SU-DHL-6 (cell line): ENCODE results near the gene PLEKHM2.

Source experiments
- H2AFZ ChIP-seq: fragments of 200-600 bp; sonication (generic); 2 replicates; pipeline ENCODE4 v1.6.1; 2014; ENCODE audit warnings: low read depth, mild to moderate bottlenecking, moderate library complexity, mixed read lengths, antibody characterized with exemption, low read length; ENCODE audit not compliant: severe bottlenecking
- H3F3A ChIP-seq: fragments of 200-600 bp; shearing (Covaris generic); 2 replicates; pipeline ENCODE4 v1.6.0; 2016; ENCODE audit warnings: antibody characterized with exemption, mild to moderate bottlenecking; ENCODE audit not compliant: insufficient read depth
- H3K27ac ChIP-seq: fragments of 200-600 bp; sonication (generic); 2 replicates; pipeline ENCODE4 v1.5.1; 2016; ENCODE audit warnings: low read depth, mild to moderate bottlenecking, low read length, moderate library complexity, mixed read lengths
- H3K27me3 ChIP-seq: fragments of 200-600 bp; sonication (generic), shearing (Covaris generic); 2 replicates; pipeline ENCODE4 v1.6.0; 2014; ENCODE audit warnings: mild to moderate bottlenecking, low read length
- H3K36me3 ChIP-seq: fragments of 200-600 bp; sonication (generic); 2 replicates; pipeline ENCODE4 v1.6.1; 2014; ENCODE audit warnings: mild to moderate bottlenecking, low read length, mixed read lengths
- H3K4me2 ChIP-seq: fragments of 300-600, 200-600 bp; shearing (Covaris generic), sonication (generic); 2 replicates; pipeline ENCODE4 v1.6.0; 2014; ENCODE audit warnings: low read length, low read depth, mild to moderate bottlenecking; ENCODE audit not compliant: poor library complexity, severe bottlenecking
- H3K4me3 ChIP-seq: fragments of 200-600 bp; sonication (generic); 2 replicates; pipeline ENCODE4 v1.5.1; 2014; ENCODE audit warnings: antibody characterized with exemption, low read length, mild to moderate bottlenecking, mixed read lengths; ENCODE audit not compliant: insufficient read depth, poor library complexity, severe bottlenecking
- H3K79me2 ChIP-seq: fragments of 200-600 bp; sonication (generic); 2 replicates; pipeline ENCODE4 v1.6.1; 2014; ENCODE audit warnings: mild to moderate bottlenecking, low read length, moderate library complexity; ENCODE audit not compliant: insufficient read depth
- H3K9ac ChIP-seq: fragments of 200-600 bp; sonication (generic); 2 replicates; pipeline ENCODE4 v1.7.0; 2014; ENCODE audit warnings: mild to moderate bottlenecking, low read length
- H3K9me2 ChIP-seq: fragments of 200-600 bp; sonication (generic); replicated peaks from 2 replicates; pipeline ENCODE4 v1.6.1; 2014; ENCODE audit warnings: low read length; ENCODE audit not compliant: insufficient read depth
- H3K9me3 ChIP-seq: fragments of 200-600 bp; sonication (generic); 2 replicates; pipeline ENCODE4 v1.6.1; 2014; ENCODE audit warnings: low read length, mixed read lengths; ENCODE audit not compliant: insufficient read depth
- H4K20me1 ChIP-seq: fragments of 200-600 bp; sonication (generic); 2 replicates; pipeline ENCODE4 v1.6.1; 2014; ENCODE audit warnings: low read depth, mild to moderate bottlenecking, antibody characterized with exemption, low read length, moderate library complexity, mixed read lengths
- EZH2phosphoT487 ChIP-seq: fragments of 200-600 bp; sonication (generic), shearing (Covaris generic); conservative IDR thresholded peaks from 2 replicates; pipeline ENCODE4 v1.6.1; 2018; ENCODE audit warnings: mild to moderate bottlenecking, antibody characterized with exemption, low read length, moderate library complexity, mixed read lengths
- TF ChIP-seq, protein P1 (sequence below): fragments of 200-600 bp; sonication (generic); IDR thresholded peaks from one replicate; pipeline ENCODE4 v1.5.1; 2017; ENCODE audit warnings: antibody characterized with exemption, mild to moderate bottlenecking, low read length, moderate library complexity; ENCODE audit not compliant: insufficient read depth, poor library complexity, severe bottlenecking

The PLEKHM2 gene

DNA sequence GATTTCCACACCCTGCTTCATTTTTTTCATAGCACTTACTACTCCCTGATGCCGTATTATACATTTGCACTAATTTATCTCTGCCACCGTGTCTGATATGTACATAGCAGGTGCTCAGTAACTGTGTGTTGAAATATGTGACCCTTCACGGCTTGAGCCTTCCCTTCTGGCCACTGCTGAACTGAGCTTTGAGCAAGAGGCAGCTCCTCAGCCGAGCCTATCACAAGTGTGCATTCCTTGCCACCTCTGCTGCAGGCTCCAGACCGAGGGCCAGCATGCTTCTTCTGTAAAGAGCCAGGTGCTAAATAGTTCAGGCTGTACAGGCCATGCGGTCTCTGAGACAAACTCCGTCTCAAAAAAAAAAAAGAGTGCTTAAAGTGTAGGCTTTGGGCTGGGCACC lies 22.6 kb downstream of the PLEKHM2 start:
- Histone ChIP-seq H3K27me3 (no peaks in the 10 kb centered on the region), H3K4me2 (no peak overlapping the region), H2AFZ (no peak overlapping the region), H3K4me3 (no peak overlapping the region), H4K20me1 (no peaks in the 10 kb centered on the region), H3K9me2 (no peaks in the 10 kb centered on the region), H3K36me3 (no peaks in the 10 kb centered on the region), H3K79me2 (peaks cover 14% of the 10 kb centered on the region; the same call in 1 of the 2 replicates), H3F3A (no peaks in the 10 kb centered on the region), H3K27ac (no peak overlapping the region), H3K9ac (no peak overlapping the region), H3K9me3 (no peaks in the 10 kb centered on the region)
- TF ChIP-seq, protein P1, sequence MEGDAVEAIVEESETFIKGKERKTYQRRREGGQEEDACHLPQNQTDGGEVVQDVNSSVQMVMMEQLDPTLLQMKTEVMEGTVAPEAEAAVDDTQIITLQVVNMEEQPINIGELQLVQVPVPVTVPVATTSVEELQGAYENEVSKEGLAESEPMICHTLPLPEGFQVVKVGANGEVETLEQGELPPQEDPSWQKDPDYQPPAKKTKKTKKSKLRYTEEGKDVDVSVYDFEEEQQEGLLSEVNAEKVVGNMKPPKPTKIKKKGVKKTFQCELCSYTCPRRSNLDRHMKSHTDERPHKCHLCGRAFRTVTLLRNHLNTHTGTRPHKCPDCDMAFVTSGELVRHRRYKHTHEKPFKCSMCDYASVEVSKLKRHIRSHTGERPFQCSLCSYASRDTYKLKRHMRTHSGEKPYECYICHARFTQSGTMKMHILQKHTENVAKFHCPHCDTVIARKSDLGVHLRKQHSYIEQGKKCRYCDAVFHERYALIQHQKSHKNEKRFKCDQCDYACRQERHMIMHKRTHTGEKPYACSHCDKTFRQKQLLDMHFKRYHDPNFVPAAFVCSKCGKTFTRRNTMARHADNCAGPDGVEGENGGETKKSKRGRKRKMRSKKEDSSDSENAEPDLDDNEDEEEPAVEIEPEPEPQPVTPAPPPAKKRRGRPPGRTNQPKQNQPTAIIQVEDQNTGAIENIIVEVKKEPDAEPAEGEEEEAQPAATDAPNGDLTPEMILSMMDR = no peak
- TF ChIP-seq EZH2phosphoT487 = no peak

DNA sequence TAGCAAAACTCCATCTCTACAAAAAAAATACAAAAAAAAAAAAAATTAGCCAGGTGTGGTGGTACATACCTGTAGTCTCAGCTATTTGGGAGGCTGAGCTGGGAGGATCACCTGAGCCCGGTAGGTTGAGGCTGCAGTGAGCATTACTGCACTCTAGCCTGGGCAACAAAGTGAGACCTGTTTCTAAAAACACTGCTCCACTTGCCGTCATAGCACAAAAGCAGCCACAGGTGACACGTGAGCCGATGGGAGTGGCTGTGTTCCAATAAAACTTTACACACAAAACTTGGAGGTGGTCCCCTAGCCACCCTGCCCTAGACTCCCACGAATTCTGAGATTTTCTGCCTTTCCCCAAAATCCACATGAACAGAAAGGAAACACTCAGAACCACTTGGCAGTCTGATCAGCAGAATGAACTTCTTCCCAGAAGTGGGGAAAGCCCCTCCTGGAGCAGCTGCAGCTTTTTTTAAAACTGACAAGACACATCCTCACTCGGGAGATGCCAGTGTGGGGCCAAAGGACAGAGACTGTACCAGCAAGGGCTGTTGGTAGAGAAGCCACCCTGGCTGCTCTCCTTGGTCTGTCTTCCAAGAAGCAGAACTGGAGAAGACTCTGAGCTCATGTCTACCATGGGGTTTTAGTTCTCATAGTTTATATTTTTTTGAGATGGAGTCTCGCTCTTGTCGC lies 23.3 kb downstream of the PLEKHM2 start:
- no peak for TF ChIP-seq EZH2phosphoT487
- TF ChIP-seq, protein P1 = no peak
- no peaks in the 10 kb centered on the region for H3K36me3 ChIP-seq
- H3K27me3 ChIP-seq = no peaks in the 10 kb centered on the region
- H3K79me2 ChIP-seq = peaks cover 12% of the 10 kb centered on the region; the same call in 1 of the 2 replicates
- no peak overlapping the region for H3K4me3 ChIP-seq
- no peak overlapping the region for H3K9ac ChIP-seq
- H3K27ac ChIP-seq = no peak overlapping the region
- no peaks in the 10 kb centered on the region for H4K20me1 ChIP-seq
- no peaks in the 10 kb centered on the region for H3K9me3 ChIP-seq
- H3K9me2 ChIP-seq = no peaks in the 10 kb centered on the region
- no peaks in the 10 kb centered on the region for H3F3A ChIP-seq
- H3K4me2 ChIP-seq = no peak overlapping the region
- H2AFZ ChIP-seq = no peak overlapping the region

DNA sequence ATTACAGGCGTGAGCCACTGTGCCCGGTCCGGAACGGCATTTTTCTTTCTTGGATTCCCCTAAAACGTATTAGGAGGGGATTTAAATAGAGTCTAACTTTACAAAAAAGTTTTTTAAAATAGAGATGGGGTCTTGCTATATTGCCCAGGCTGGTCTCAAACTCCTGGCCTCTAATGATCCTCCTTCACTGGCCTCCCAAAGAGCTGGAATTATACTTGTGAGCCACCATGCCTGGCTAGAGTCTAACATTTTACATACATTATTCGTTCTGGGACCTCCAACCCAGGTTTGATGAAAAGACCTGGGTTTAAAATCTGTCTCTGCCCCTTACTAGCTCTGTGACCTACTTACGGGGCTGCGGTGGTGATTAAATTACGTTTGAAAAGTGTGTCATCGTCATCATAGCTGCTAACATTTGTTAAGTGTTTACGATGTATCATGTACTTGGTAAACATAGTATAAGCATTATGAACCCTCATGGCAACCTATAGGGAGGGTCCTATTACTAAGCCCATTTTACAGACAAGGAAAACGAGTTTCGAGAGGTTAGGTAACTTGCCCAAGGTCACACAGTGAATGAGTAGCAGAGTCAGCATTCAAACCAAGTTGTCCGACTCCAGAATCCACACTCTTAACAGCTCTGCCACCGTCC lies 24.5 kb downstream of the PLEKHM2 start:
- no peaks in the 10 kb centered on the region for H3K36me3 ChIP-seq
- no peaks in the 10 kb centered on the region for H3K9me3 ChIP-seq
- no peaks in the 10 kb centered on the region for H3K27me3 ChIP-seq
- H3K27ac ChIP-seq = no peak overlapping the region
- no peak overlapping the region for H3K4me2 ChIP-seq
- no peaks in the 10 kb centered on the region for H3K9me2 ChIP-seq
- no peak overlapping the region for H3K4me3 ChIP-seq
- H3F3A ChIP-seq = no peaks in the 10 kb centered on the region
- TF ChIP-seq, protein P1 = no peak
- TF ChIP-seq EZH2phosphoT487 = no peak
- no peaks in the 10 kb centered on the region for H4K20me1 ChIP-seq
- H3K9ac ChIP-seq = no peak overlapping the region
- no peak overlapping the region for H2AFZ ChIP-seq
- H3K79me2 ChIP-seq = peaks cover 12% of the 10 kb centered on the region; the same call in 1 of the 2 replicates
